ENCODE measurements around the gene SMIM32. TPM values are rescaled to one million over a fixed set of nuclear protein-coding genes. Genes with fewer than 3 reads are reported as not detected.
A peak's percentile ranks its signal among the peaks of the same experiment; 100 is the strongest.

Gene SMIM32
- total and polyA plus RNA-seq, 4 donors: 0.02 TPM; not detected in 3

- H3K27ac ChIP-seq (ENCODE audit: low read depth in 1 of 2, low read length in 2 of 2): no peak overlapping the region
- peaks cover 0 to under 1% (median 0%) of the 10 kb centered on the region in 4 donors for H3K4me1 ChIP-seq (ENCODE audit: control insufficient read depth in 4 of 4, insufficient read depth in 4 of 4, low read length in 3 of 4)
- no peaks in the 10 kb centered on the region for H3K9me3 ChIP-seq (ENCODE audit: control insufficient read depth in 4 of 4, low read length in 3 of 4)
- peaks cover 0 to 5% (median 0%) of the 10 kb centered on the region in 4 donors for H3K27me3 ChIP-seq (ENCODE audit: control insufficient read depth in 4 of 4, insufficient read depth in 4 of 4, low read length in 3 of 4)
- DNase-seq (ENCODE audit: low spot score): peak; percentile 17
- H3K4me3 ChIP-seq (ENCODE audit: low read depth in 1 of 3, low read length in 3 of 3): no peak overlapping the region
- H3K36me3 ChIP-seq (ENCODE audit: control insufficient read depth in 4 of 4, insufficient read depth in 3 of 4, low read depth in 1 of 4, low read length in 3 of 4): no peaks in the 10 kb centered on the region
- 93% methylated on average over 5 of the region's 5 CpGs for WGBS
- no peak overlapping the region for H3K9ac ChIP-seq (ENCODE audit: low read depth in 1 of 2, low read length in 2 of 2)
- no peak for TF ChIP-seq GABPA (IDR thresholded peaks at IDR 0.05 in 1 of 2, conservative IDR thresholded peaks at IDR 0.05 in 1 of 2)
- TF ChIP-seq RAD21 (IDR thresholded peaks at IDR 0.05): no peak
- no peak for TF ChIP-seq EGR1 (IDR thresholded peaks at IDR 0.05; ENCODE audit: low read depth in 2 of 2)
- no peak for TF ChIP-seq TAF1 (conservative IDR thresholded peaks at IDR 0.05)
- no peak for TF ChIP-seq FOXA1 (IDR thresholded peaks at IDR 0.05)
- TF ChIP-seq REST (IDR thresholded peaks at IDR 0.05): no peak
- no peak for TF ChIP-seq FOXA2 (IDR thresholded peaks at IDR 0.05)
- TF ChIP-seq, protein P1, sequence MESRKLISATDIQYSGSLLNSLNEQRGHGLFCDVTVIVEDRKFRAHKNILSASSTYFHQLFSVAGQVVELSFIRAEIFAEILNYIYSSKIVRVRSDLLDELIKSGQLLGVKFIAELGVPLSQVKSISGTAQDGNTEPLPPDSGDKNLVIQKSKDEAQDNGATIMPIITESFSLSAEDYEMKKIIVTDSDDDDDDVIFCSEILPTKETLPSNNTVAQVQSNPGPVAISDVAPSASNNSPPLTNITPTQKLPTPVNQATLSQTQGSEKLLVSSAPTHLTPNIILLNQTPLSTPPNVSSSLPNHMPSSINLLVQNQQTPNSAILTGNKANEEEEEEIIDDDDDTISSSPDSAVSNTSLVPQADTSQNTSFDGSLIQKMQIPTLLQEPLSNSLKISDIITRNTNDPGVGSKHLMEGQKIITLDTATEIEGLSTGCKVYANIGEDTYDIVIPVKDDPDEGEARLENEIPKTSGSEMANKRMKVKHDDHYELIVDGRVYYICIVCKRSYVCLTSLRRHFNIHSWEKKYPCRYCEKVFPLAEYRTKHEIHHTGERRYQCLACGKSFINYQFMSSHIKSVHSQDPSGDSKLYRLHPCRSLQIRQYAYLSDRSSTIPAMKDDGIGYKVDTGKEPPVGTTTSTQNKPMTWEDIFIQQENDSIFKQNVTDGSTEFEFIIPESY (IDR thresholded peaks at IDR 0.05): no peak
- no peak for TF ChIP-seq SP1 (IDR thresholded peaks at IDR 0.05)
- TF ChIP-seq HNF4A (conservative IDR thresholded peaks at IDR 0.05): no peak
- no peak for TF ChIP-seq RXRA (IDR thresholded peaks at IDR 0.05)
- TF ChIP-seq, protein P2, sequence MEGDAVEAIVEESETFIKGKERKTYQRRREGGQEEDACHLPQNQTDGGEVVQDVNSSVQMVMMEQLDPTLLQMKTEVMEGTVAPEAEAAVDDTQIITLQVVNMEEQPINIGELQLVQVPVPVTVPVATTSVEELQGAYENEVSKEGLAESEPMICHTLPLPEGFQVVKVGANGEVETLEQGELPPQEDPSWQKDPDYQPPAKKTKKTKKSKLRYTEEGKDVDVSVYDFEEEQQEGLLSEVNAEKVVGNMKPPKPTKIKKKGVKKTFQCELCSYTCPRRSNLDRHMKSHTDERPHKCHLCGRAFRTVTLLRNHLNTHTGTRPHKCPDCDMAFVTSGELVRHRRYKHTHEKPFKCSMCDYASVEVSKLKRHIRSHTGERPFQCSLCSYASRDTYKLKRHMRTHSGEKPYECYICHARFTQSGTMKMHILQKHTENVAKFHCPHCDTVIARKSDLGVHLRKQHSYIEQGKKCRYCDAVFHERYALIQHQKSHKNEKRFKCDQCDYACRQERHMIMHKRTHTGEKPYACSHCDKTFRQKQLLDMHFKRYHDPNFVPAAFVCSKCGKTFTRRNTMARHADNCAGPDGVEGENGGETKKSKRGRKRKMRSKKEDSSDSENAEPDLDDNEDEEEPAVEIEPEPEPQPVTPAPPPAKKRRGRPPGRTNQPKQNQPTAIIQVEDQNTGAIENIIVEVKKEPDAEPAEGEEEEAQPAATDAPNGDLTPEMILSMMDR (IDR thresholded peaks at IDR 0.05; ENCODE audit: low read depth, low read length, missing input control): no peak
- TF ChIP-seq HNF4G (IDR thresholded peaks at IDR 0.05): no peak
- no peak for TF ChIP-seq NR2F2 (IDR thresholded peaks at IDR 0.05)
- TF ChIP-seq YY1 (IDR thresholded peaks at IDR 0.05): no peak
- TF ChIP-seq, protein P3, sequence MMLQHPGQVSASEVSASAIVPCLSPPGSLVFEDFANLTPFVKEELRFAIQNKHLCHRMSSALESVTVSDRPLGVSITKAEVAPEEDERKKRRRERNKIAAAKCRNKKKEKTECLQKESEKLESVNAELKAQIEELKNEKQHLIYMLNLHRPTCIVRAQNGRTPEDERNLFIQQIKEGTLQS (IDR thresholded peaks at IDR 0.05): no peak
Measured at GRCh38 chr5:136198453-136198852, 5.5 kb upstream of the SMIM32 start.
